ENCODE data around the gene CACNG7. TPM values are rescaled to one million over a fixed set of nuclear protein-coding genes. Genes with fewer than 3 reads are reported as not detected.

The CACNG7 gene
- total RNA-seq, 1 experiment from 2014 or later = not detected

GRCh38 chr19:53910170-53910518 is 1.1 kb downstream of the CACNG7 start:
- Histone ChIP-seq H4K20me1 (ENCODE audit: insufficient read depth) (no peaks in the 10 kb centered on the region), H3K9me2 (ENCODE audit: insufficient read depth) (no peaks in the 10 kb centered on the region), H3K36me3 (ENCODE audit: control insufficient read depth in 1 of 2, insufficient read depth in 2 of 2, low read length in 2 of 2) (no peaks in the 10 kb centered on the region), H3K27ac (ENCODE audit: low read depth, low read length) (no peak overlapping the region), H3K4me2 (ENCODE audit: low read length) (no peak overlapping the region), H3K4me3 (replicated peaks in 1 of 2; ENCODE audit: low read depth in 1 of 2, low read length in 2 of 2) (no peak overlapping the region), H2AFZ (ENCODE audit: low read depth, low read length, poor library complexity, severe bottlenecking) (no peak overlapping the region), H3K9ac (ENCODE audit: low read length) (no peak overlapping the region), H3K9me3 (ENCODE audit: control insufficient read depth in 1 of 2, insufficient read depth in 1 of 2, low read depth in 1 of 2, low read length in 2 of 2) (no peaks in the 10 kb centered on the region), H3K4me1 (ENCODE audit: control insufficient read depth in 1 of 2, insufficient read depth in 2 of 2, low read length in 2 of 2) (peaks cover 0 to 7% of the 10 kb centered on the region in 2 experiments; a peak in 1 of 4 replicates), H3K27me3 (ENCODE audit: insufficient read depth, low read length) (peaks cover 6% of the 10 kb centered on the region; the same call in 1 of the 2 replicates), H3K79me2 (ENCODE audit: insufficient read depth, low read length) (no peaks in the 10 kb centered on the region)
- DNase-seq (ENCODE audit: low read depth, low spot score) (no peak), ATAC-seq (no peak)
- TF ChIP-seq CBX3 (IDR thresholded peaks at IDR 0.05; ENCODE audit: low read depth) = no peak
- TF ChIP-seq SRF (IDR thresholded peaks at IDR 0.05; ENCODE audit: low read depth) = no peak
- TF ChIP-seq EZH2 (IDR thresholded peaks at IDR 0.05) = no peak
- TF ChIP-seq JUND (IDR thresholded peaks at IDR 0.05) = no peak
- no peak for TF ChIP-seq FOSL1 (IDR thresholded peaks at IDR 0.05; ENCODE audit: low read depth)
- TF ChIP-seq YY1 (IDR thresholded peaks at IDR 0.05; ENCODE audit: extremely low read depth, insufficient replicate concordance, low read depth, low read length) = no peak
- TF ChIP-seq SP1 (IDR thresholded peaks at IDR 0.05; ENCODE audit: low read depth) = no peak
- no peak for TF ChIP-seq CTCF (IDR thresholded peaks at IDR 0.05 in 2 of 3, conservative IDR thresholded peaks at IDR 0.05 in 1 of 3; ENCODE audit: borderline replicate concordance in 1 of 3, insufficient read depth in 1 of 3, low read depth in 2 of 3, low read length in 2 of 3)
- no peak for TF ChIP-seq ELF1 (IDR thresholded peaks at IDR 0.05; ENCODE audit: borderline replicate concordance, low read depth)
- TF ChIP-seq POLR2A (IDR thresholded peaks at IDR 0.05; ENCODE audit: borderline replicate concordance, extremely low read depth, insufficient read depth, insufficient read length) = no peak
- TF ChIP-seq, protein P1, sequence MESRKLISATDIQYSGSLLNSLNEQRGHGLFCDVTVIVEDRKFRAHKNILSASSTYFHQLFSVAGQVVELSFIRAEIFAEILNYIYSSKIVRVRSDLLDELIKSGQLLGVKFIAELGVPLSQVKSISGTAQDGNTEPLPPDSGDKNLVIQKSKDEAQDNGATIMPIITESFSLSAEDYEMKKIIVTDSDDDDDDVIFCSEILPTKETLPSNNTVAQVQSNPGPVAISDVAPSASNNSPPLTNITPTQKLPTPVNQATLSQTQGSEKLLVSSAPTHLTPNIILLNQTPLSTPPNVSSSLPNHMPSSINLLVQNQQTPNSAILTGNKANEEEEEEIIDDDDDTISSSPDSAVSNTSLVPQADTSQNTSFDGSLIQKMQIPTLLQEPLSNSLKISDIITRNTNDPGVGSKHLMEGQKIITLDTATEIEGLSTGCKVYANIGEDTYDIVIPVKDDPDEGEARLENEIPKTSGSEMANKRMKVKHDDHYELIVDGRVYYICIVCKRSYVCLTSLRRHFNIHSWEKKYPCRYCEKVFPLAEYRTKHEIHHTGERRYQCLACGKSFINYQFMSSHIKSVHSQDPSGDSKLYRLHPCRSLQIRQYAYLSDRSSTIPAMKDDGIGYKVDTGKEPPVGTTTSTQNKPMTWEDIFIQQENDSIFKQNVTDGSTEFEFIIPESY (IDR thresholded peaks at IDR 0.05; ENCODE audit: extremely low read depth, insufficient replicate concordance, low read length) = no peak
- POLR2A ChIA-PET = no interaction called here
- no TSS peak for BruUV-seq (replicated peaks)
- intact Hi-C loops (cut with micrococcal nuclease) = no loop called here
- RAD21 ChIA-PET (ENCODE audit: low non-redundant PET in 1 of 2, low total read pairs in 2 of 2, uncharacterized antibody in 2 of 2, unreplicated experiment in 2 of 2) = no interaction called here
- CTCF ChIA-PET = no interaction called here

Data from HCT116 (cell line).